Calu3 (cell line): Measurements from ENCODE around the gene TRMT112. TPM values are rescaled to one million over a fixed set of nuclear protein-coding genes. Genes with fewer than 3 reads are reported as not detected.

ENCODE experiments used
- BruUV-seq: library from RNA; stranded (reverse); fragments of 400-500 nt; replicated peaks from 2 replicates; lab custom pipeline; 2021; lab: Mats Ljungman, UMichigan
- CTCF ChIA-PET: fragments of 300-600 bp; sonication (Branson Sonifier 250); formaldehyde crosslinking; loops from one replicate; lab custom pipeline; 2022; ENCODE audit warnings: antibody characterized with exemption; lab: Charles Lee
- DNase-seq: peaks from one replicate; pipeline ENCODE4 v3.0.0; 2022
- H3K27ac Mint-ChIP-seq: one replicate; pipeline ENCODE4 v1.8.0; 2022; ENCODE audit warnings: mixed read lengths; ENCODE audit not compliant: unreplicated experiment
- H3K27me3 Mint-ChIP-seq: one replicate; pipeline ENCODE4 v1.8.0; 2022; ENCODE audit warnings: mixed read lengths; ENCODE audit not compliant: unreplicated experiment
- H3K36me3 Mint-ChIP-seq: one replicate; pipeline ENCODE4 v1.8.0; 2022; ENCODE audit warnings: mild to moderate bottlenecking, moderate library complexity, mixed read lengths; ENCODE audit not compliant: insufficient read depth, unreplicated experiment
- H3K4me1 Mint-ChIP-seq: one replicate; pipeline ENCODE4 v1.8.0; 2022; ENCODE audit warnings: mild to moderate bottlenecking, low read depth, mixed read lengths; ENCODE audit not compliant: unreplicated experiment
- H3K4me3 Mint-ChIP-seq: one replicate; pipeline ENCODE4 v1.8.0; 2022; ENCODE audit warnings: mild to moderate bottlenecking, low read depth, moderate library complexity, mixed read lengths; ENCODE audit not compliant: unreplicated experiment
- H3K9me3 Mint-ChIP-seq: one replicate; pipeline ENCODE4 v1.8.0; 2022; ENCODE audit warnings: low read depth, mixed read lengths; ENCODE audit not compliant: unreplicated experiment
- intact Hi-C: fragments of 100-400 bp; cut with micrococcal nuclease; formaldehyde crosslinking; loops from one replicate; pipeline ENCODE4 v1.10.0; 2022; ENCODE audit not compliant: unreplicated experiment
- total RNA-seq: library from RNA; stranded (reverse); gene quantifications from 2 replicates; pipeline ENCODE4 v1.2.3, GENCODE V29; 2022
- TF ChIP-seq, protein P1 (sequence below): fragments of 200-600 bp; IDR thresholded peaks from one replicate; pipeline ENCODE4 v1.8.0; 2022; ENCODE audit warnings: antibody characterized with exemption; ENCODE audit not compliant: unreplicated experiment

The TRMT112 gene
- total RNA-seq, 1 experiment from 2014 or later, result 197 TPM

DNA sequence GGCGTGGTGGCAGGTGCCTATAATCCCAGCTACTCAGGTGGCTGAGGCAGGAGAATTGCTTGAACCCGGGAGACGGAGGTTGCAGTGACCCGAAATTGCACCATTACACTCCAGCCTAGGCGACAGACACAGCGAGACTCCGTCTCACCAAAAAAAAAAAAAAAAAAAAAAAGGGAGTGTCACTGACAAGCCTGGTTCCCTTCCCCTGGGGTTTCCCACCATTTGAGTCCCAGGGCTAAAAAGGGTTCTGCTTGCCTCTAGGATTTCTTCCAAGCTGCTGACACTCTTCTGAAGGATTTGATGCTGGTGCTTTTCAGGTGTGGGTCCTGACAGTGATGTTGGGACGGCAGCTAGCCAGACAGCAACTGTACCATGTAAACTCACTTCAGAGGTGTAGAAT lies 21.4 kb upstream of the TRMT112 start:
- CTCF ChIA-PET, result interaction anchor here (0.7 kb wide), 1 partner anchor 21 kb away, joined by 3 read pairs; the partner anchor contains the start of gene PRDX5
- H3K27me3 Mint-ChIP-seq, result no peaks in the 10 kb centered on the region
- TF ChIP-seq, protein P1, sequence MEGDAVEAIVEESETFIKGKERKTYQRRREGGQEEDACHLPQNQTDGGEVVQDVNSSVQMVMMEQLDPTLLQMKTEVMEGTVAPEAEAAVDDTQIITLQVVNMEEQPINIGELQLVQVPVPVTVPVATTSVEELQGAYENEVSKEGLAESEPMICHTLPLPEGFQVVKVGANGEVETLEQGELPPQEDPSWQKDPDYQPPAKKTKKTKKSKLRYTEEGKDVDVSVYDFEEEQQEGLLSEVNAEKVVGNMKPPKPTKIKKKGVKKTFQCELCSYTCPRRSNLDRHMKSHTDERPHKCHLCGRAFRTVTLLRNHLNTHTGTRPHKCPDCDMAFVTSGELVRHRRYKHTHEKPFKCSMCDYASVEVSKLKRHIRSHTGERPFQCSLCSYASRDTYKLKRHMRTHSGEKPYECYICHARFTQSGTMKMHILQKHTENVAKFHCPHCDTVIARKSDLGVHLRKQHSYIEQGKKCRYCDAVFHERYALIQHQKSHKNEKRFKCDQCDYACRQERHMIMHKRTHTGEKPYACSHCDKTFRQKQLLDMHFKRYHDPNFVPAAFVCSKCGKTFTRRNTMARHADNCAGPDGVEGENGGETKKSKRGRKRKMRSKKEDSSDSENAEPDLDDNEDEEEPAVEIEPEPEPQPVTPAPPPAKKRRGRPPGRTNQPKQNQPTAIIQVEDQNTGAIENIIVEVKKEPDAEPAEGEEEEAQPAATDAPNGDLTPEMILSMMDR, result no peak
- H3K4me3 Mint-ChIP-seq, result no peak overlapping the region
- no TSS peak for BruUV-seq
- H3K4me1 Mint-ChIP-seq, result peaks cover 14% of the 10 kb centered on the region
- H3K9me3 Mint-ChIP-seq, result no peaks in the 10 kb centered on the region
- no peak for DNase-seq
- H3K27ac Mint-ChIP-seq, result no peak overlapping the region
- peaks cover 8% of the 10 kb centered on the region for H3K36me3 Mint-ChIP-seq
- intact Hi-C loops, result no loop called here

- Mint-ChIP-seq H3K9me3 (no peaks in the 10 kb centered on the region), H3K27me3 (no peaks in the 10 kb centered on the region), H3K4me1 (peaks cover 14% of the 10 kb centered on the region), H3K4me3 (no peak overlapping the region), H3K27ac (no peak overlapping the region), H3K36me3 (peaks cover 8% of the 10 kb centered on the region)
- intact Hi-C loops, result no loop called here
- no peak for DNase-seq
- CTCF ChIA-PET, result interaction anchor here (0.7 to 0.8 kb wide), 2 partner anchors 17 to 20 kb away, joined by 3 to 7 read pairs; partner anchors contain the start of gene PRDX5
- TF ChIP-seq, protein P1, result no peak
- no TSS peak for BruUV-seq
Observed at GRCh38 chr11:64337538-64338249, 20.3 kb upstream of the TRMT112 start.

DNA sequence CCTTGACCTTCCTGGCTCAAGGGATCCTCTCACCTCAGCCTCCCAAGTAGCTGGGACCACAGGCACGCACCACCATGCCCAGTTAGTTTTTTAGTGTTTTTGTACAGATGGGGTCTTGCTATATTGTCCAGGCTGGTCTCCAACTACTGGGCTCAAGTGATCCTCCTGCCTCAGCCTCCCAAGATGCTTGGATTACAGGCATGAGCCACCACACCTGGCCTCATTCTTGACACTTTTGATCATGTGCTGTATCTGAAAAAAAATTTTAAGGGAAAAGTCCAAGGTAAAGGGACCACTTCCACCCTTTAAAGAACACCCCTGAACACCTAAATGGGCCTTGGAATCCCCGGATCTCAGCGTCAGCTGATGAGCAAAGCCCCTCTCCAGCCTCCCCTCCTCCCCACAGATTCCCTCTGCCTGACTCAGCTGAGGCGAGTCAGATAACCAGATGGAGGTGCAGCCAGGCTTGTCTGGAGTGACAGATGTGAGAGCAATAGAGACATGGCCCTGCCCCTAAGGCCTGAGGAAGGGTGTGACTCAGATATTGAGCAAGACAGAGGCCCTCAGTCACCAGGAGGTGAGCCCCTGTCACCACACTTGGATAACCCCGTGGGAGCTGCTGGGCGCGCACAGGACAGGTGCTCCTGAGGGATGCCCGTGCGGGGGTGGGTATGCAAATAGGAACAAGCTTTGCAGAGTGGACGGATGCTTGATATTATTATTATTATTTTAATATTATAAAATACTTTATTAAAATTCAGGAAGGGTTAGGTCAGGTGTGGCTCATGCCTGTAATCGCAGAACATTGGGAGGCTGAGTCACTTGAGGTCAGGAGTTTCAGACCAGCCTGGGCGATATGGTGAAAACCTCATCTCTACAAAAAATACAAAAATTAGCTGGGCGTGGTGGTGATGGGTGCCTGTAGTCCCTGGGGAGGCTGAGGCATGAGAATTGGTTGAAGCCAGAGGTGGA lies 17.7 kb upstream of the TRMT112 start:
- H3K36me3 Mint-ChIP-seq, result peaks cover 8% of the 10 kb centered on the region
- peak overlapping the region; percentile 57 for H3K27ac Mint-ChIP-seq
- no TSS peak for BruUV-seq
- no peaks in the 10 kb centered on the region for H3K9me3 Mint-ChIP-seq
- H3K4me1 Mint-ChIP-seq, result peaks cover 24% of the 10 kb centered on the region
- TF ChIP-seq, protein P1, result no peak
- intact Hi-C loops, result no loop called here
- peak; percentile 87 for DNase-seq
- H3K4me3 Mint-ChIP-seq, result peak overlapping the region; percentile 7
- CTCF ChIA-PET, result interaction anchor here (1.3 to 1.5 kb wide), 2 partner anchors 17 to 20 kb away, joined by 7 to 17 read pairs; partner anchors contain the start of genes PRDX5 and TRMT112
- no peaks in the 10 kb centered on the region for H3K27me3 Mint-ChIP-seq

DNA sequence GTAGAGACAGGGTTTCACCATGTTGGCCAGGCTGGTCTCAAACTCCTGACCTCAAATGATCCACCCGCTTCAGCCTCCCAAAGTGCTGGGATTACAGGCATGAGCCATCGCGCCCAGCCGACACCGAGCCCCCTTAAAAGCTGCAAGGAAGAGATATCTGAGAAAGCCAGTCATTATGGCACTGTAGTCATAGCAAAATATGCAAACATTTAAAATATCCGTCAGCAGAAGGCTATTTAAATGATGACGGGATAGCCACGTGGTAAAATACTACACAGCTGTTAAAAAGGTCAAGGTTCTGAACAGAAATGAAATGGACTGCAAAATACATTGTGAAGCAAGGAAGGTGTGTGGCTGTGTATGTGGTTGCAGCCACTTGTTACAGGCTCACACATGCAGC lies 16.2 kb upstream of the TRMT112 start:
- BruUV-seq, result no TSS peak
- peaks cover 24% of the 10 kb centered on the region for H3K4me1 Mint-ChIP-seq
- CTCF ChIA-PET, result interaction anchor here (1.7 to 2.8 kb wide), 2 partner anchors 21 to 33 kb away, joined by 4 to 25 read pairs; no protein-coding TSS in a partner anchor
- no peak overlapping the region for H3K27ac Mint-ChIP-seq
- TF ChIP-seq, protein P1, result no peak
- DNase-seq, result no peak
- H3K9me3 Mint-ChIP-seq, result no peaks in the 10 kb centered on the region
- H3K27me3 Mint-ChIP-seq, result no peaks in the 10 kb centered on the region
- H3K36me3 Mint-ChIP-seq, result peaks cover 8% of the 10 kb centered on the region
- no peak overlapping the region for H3K4me3 Mint-ChIP-seq
- intact Hi-C loops, result no loop called here
